HG03457 (cell line): ENCODE data around the gene HTR3A.

Source experiments
- ATAC-seq: cut with Tn5 transposase; IDR thresholded peaks from one replicate; pipeline ENCODE4 v1.9.1; 2021; ENCODE audit warnings: moderate number of reproducible peaks; ENCODE audit not compliant: unreplicated experiment

The HTR3A gene

DNA sequence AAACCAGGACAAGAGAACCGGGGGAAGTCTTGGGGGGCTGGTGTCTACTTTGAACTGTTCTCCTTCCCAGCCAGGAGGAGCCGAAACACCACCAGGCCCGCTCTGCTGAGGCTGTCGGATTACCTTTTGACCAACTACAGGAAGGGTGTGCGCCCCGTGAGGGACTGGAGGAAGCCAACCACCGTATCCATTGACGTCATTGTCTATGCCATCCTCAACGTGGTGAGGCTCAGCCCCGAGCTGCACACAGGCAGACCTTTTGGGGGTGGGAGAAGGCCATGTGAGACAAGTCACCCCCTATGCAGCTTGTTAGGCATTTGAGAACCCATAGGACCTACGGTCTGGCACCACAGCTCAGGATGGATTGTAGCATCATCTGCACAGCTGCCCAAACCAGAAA lies 2.8 kb downstream of the HTR3A start:
- ATAC-seq = no peak

DNA sequence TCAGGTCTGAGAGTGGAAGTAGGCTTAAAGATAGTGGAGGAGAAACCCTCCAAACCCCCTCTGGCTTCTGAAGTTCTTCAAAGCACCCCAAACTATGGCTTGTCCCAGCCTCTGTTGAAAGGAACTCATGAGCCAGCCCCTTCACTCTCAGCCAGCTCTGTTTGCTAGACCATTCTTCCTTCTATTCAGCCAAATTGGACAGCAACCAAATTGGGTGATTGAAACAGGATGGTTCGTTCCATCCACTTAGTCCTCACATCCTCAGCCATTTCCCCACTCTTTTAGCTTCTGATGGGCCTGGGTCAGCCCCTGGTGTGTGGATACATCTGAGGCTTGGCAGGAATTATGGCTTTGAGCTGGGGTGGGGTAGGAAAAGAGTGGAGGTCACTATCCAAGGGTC lies 4.5 kb downstream of the HTR3A start:
- ATAC-seq = no peak

- ATAC-seq = no peak
Measured at GRCh38 chr11:113980785-113981184, 5.9 kb downstream of the HTR3A start.

- no peak for ATAC-seq
Measured at GRCh38 chr11:113982306-113982705, 7.4 kb downstream of the HTR3A start.

DNA sequence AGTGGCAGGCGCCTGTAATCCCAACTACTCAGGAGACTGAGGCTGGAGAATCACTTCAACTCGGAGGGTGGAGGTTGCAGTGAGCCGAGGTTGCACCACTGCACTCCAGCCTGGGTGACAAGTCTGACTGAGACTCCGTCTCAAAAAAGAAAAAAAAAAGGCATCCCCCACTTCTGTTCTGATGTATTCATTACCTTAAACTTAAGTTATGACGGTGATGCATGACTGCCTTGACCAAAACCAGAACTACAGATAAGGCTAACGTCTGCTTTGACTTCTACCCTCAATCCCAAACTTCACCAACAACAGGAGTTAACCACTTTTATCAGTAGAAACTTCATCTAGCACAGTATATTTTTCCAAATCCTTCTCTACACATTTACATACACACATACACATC lies 9.9 kb downstream of the HTR3A start:
- ATAC-seq = no peak

- ATAC-seq = no peak
Measured at GRCh38 chr11:113985906-113986305, 11.0 kb downstream of the HTR3A start.

GRCh38 chr11:113986351-113987140 lies 11.6 kb downstream of the HTR3A start:
- no peak for ATAC-seq

GRCh38 chr11:113989381-113989780 lies 14.5 kb downstream of the HTR3A start:
- ATAC-seq = no peak

DNA sequence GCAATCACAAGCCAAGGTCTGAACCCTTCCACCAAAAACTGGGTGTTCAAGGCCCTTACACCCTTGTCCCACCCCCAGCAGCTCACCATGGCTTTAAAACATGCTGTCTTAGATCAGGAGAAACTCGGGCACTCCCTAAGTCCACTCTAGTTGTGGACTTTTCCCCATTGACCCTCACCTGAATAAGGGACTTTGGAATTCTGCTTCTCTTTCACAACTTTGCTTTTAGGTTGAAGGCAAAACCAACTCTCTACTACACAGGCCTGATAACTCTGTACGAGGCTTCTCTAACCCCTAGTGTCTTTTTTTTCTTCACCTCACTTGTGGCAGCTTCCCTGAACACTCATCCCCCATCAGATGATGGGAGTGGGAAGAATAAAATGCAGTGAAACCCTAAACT lies 15.0 kb downstream of the HTR3A start:
- no peak for ATAC-seq

DNA sequence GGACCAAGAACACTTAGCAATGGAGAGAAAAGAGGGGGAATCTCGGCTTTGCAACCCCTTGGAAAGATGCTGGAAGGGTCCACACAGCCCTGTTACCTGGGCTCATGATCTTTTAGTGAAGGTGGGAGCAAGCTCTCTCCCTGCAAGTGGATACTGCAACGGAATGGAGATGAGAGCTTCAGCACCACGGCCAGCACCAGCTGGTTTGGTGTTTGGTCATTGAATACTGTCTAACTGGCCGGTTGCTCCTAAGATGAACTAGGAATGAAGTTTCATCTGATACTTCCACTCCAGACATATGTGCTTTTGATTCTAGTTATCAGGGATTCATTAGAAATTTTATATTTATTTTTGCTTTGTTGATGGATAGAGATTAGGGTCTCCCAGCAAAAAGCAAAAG lies 16.3 kb downstream of the HTR3A start:
- ATAC-seq = no peak

DNA sequence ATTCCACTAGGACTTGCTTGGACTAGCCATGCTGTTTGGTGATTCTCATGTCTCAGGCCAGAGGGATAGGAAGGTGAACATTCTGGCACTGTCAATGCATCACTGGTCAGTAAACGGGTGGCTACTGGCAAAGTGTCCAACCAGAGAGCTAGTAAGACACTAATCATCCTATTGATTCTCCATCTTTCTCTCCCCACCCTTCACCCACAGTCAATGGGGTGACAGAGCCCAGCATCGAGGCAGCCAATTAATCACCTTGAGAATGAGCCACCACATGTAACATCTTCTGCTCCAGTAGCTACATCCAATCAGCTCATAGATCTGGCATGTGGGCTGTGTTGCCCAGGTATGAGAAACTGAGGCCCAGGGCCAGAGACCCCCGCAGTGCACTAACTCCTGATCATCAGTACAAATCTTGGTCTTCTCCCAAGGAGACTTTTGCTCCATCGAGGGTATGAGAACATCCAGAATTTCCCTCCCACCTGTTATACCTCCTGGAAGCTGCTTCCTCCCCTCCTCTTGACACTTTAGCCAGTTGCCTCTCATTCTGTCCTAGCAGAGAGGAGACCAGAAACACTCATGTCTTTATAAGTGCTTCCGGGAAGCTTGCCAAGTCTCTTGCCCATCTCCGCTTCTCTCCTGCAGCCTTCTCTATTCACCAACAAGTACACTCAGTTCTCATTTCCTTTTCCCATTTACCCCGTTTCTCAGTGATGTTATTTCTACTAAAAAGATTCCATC lies 17.0 kb downstream of the HTR3A start:
- no peak for ATAC-seq

GRCh38 chr11:113992459-113993110 lies 17.7 kb downstream of the HTR3A start:
- no peak for ATAC-seq

DNA sequence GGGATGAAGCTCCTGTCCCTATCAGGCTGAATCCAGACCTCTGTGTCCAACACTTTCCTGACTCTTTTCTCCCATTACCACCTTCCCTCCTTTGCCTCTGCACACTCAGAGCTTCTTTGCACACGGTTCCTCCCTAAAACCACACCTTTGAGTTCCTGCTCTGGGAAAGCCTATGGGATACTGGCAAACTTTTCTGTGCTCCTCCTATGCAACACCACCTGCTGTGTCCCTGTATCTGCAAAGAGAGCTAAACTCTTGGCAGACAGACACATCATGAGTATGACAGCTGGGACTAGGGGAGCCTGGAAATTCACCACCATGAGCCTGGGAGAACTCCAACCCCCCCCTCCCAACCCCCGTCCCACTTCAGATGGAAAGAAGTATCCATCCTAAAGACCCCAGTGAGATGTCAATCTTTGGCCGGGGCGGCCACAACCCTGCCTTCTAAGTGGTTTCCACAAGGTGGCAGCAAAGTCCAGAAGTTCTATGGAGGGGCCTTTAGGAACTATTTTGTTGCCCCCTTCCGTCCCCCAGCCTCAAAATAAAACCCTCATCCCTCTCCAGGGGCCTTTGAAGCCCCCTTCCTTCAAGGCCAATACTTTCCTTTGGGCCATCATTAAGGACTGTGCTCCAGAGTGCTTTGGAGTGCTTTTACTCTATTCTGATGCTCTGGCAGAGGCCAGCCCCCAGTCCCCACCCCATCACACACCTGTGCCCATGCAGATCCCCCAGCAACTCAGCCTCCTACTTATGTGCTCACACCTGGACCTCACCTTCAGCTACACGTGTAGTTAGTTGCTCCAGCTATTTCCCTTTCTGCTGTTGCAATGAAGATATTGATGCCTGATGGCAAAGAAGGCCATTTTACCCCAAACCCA lies 19.4 kb downstream of the HTR3A start:
- no peak for ATAC-seq

DNA sequence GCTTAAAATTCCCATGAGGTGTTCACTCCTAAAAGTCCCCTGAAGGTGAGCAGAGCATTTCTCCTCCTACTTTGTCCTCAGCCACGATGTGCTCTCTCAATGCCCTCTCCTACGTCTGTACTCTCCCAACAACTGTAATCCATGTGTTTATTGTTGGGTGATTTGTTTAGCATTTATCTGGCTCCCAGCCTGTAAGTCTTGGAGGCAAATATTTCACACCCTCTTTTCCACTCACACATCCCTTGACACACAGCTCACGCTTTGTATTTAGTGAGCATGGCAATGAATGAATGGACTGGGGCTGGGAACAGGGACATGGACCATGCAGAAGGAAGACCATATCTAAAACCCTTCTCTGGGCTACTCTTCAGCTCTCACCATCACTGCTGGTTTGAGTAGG lies 22.6 kb downstream of the HTR3A start:
- no peak for ATAC-seq

- ATAC-seq = no peak
Measured at GRCh38 chr11:113998574-113998973, 23.7 kb downstream of the HTR3A start.

- no peak for ATAC-seq
Measured at GRCh38 chr11:114000526-114000925, 25.6 kb downstream of the HTR3A start.

DNA sequence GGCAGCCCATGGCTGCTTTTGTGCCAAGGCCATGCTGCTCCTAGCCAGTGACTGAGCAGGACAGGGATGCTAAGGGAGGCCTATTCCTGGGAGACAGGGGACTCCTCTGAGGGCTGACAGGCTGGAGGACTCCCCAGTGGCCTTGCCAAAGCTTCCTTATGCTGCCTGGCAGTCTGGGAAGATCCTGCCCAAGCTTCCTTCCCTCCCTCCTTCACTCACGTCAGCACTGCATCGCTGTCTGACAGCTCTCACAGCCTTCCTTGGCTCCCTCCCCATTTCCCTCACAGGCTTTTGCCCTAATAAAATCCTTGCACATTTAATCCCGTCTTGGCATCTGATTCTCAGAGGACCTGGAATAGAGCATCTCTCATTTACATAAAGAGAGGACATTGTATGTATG lies 26.5 kb downstream of the HTR3A start:
- ATAC-seq = no peak

DNA sequence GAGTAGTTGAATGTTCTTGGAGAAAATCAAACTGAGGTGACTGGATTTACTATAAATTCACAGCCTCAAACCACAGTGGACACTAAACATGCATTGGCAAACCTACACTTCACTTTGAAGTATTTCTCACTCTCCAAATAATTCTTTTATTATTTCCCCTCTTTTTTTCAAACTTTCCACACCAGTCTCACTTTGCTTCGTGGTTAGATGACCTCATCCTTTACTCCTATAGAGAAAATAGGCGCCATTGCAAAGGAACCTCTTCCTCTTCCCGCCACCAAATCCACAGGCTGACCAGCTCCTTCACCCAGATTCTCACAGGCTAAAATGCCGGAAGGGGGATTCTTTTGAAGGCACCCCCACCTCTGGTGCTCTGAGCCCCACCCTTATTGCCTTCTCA lies 33.4 kb downstream of the HTR3A start:
- ATAC-seq = no peak

DNA sequence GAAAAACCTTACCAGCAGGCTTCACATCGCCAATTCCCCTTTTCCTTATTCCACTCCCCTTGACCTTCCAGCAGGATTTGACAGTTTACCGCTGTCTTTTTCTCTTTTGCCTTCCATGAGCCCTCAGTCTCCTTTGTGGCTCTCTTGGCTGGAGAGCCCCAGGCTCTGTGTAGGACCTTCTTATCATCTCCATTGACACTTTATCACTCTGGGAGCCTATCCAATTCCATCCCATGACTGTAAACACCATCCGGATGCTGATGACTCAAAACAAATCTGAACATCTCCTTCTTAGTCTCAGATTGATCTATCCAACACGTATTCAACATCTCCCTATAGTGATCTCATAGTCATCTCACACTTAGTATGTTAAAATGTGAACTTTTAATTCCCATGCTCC lies 36.0 kb downstream of the HTR3A start:
- no peak for ATAC-seq

GRCh38 chr11:114011443-114011842 lies 36.5 kb downstream of the HTR3A start:
- ATAC-seq = no peak

DNA sequence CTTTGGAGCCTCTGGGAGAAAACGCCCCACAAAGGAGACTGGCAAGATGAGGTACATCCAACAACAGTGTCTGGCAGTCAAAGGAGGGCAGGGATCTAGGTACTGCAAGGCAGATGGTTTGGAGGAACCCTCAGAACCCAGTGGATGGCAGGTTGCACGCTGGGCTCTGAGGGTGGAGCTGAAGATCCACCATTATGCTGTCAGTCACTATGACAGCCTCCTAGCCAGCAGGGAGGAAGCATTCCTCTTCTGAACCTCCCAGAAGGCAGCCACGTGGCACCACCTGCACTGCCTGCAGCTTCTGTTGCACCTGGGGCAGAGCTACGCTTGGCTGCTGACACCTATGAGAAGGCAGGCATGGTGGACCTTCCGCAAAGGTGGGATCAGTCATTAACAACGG lies 40.2 kb downstream of the HTR3A start:
- ATAC-seq = no peak
